Endodermal cell (in vitro differentiated cells): Measurements from ENCODE around the gene PRDM16. TPM values are rescaled to one million over a fixed set of nuclear protein-coding genes. Genes with fewer than 3 reads are reported as not detected.

ENCODE experiments used
- DNase-seq: peaks from one replicate; pipeline ENCODE4 v3.0.0-alpha.2; 2017
- H3K27ac ChIP-seq: 2 replicates; pipeline ENCODE4 v1.5.1; 2013; ENCODE audit warnings: mild to moderate bottlenecking, low read depth, low read length, moderate library complexity
- H3K27me3 ChIP-seq: 2 replicates; pipeline ENCODE4 v1.6.1; 2013; ENCODE audit warnings: mild to moderate bottlenecking, low read length, moderate library complexity; ENCODE audit not compliant: insufficient read depth, control insufficient read depth, poor library complexity, severe bottlenecking
- H3K36me3 ChIP-seq: 2 replicates; pipeline ENCODE4 v1.7.0; 2013; ENCODE audit warnings: mild to moderate bottlenecking, low read length, moderate library complexity; ENCODE audit not compliant: control insufficient read depth, insufficient read depth
- H3K4me1 ChIP-seq: one replicate; pipeline ENCODE4 v1.7.0; 2013; ENCODE audit warnings: low read length; ENCODE audit not compliant: control insufficient read depth, insufficient read depth
- H3K4me3 ChIP-seq: 2 replicates; pipeline ENCODE4 v1.5.1; 2013; ENCODE audit warnings: mild to moderate bottlenecking, low read length, moderate library complexity
- H3K9ac ChIP-seq: 2 replicates; pipeline ENCODE4 v1.6.1; 2013; ENCODE audit warnings: mild to moderate bottlenecking, low read length, moderate library complexity; ENCODE audit not compliant: poor library complexity, severe bottlenecking; ENCODE audit errors: extremely low read depth
- H3K9me3 ChIP-seq: 2 replicates; pipeline ENCODE4 v1.6.1; 2013; ENCODE audit warnings: mild to moderate bottlenecking, low read length, moderate library complexity; ENCODE audit not compliant: control insufficient read depth
- H3K27ac Mint-ChIP-seq: 2 replicates; pipeline ENCODE4 v1.8.0; 2020; ENCODE audit warnings: mixed read lengths
- H3K27me3 Mint-ChIP-seq: 2 replicates; pipeline ENCODE4 v1.8.0; 2021; ENCODE audit warnings: mild to moderate bottlenecking, mixed read lengths; ENCODE audit not compliant: insufficient read depth
- H3K36me3 Mint-ChIP-seq: 2 replicates; pipeline ENCODE4 v1.8.0; 2020; ENCODE audit warnings: low read depth, mixed read lengths
- H3K4me1 Mint-ChIP-seq: 2 replicates; pipeline ENCODE4 v1.8.0; 2020; ENCODE audit warnings: mixed read lengths
- H3K4me3 Mint-ChIP-seq: 2 replicates; pipeline ENCODE4 v1.8.0; 2020; ENCODE audit warnings: mild to moderate bottlenecking, moderate library complexity, mixed read lengths
- H3K9me3 Mint-ChIP-seq: 2 replicates; pipeline ENCODE4 v1.8.0; 2020; ENCODE audit warnings: mild to moderate bottlenecking, mixed read lengths
- CTCF ChIP-seq: fragments of 200-600 bp; sonication (generic); conservative IDR thresholded peaks from 2 replicates; pipeline ENCODE4 v1.5.0; 2021; ENCODE audit warnings: antibody characterized with exemption, mild to moderate bottlenecking
- WGBS, 2 experiments: methylation state at CpG; one replicate each; pipeline versions ENCODE4 v1.1.5 to v1.1.7; 2013; ENCODE audit warnings: missing lambda C conversion rate in 2 of 2, mixed read lengths in 1 of 2; ENCODE audit not compliant: insufficient coverage in 1 of 2, insufficient read length in 1 of 2; 5-methylcytosine and 5-hydroxymethylcytosine counted together
- total RNA-seq, 2 donors: library from RNA; stranded (reverse); fragmentation: NEBNext Ultra II Directional in 1 of 2; extraction: Animal tissue kit (Norgen Biotek cat#: 25700) in 1 of 2; gene quantifications; 2 replicates in 1 of 2; 3 replicates in 1 of 2; pipeline ENCODE4 v1.2.1, GENCODE V29; 2021

PRDM16 gene
- total RNA-seq, 2 donors from 2014 or later, result 2.1 to 4.0 TPM

DNA sequence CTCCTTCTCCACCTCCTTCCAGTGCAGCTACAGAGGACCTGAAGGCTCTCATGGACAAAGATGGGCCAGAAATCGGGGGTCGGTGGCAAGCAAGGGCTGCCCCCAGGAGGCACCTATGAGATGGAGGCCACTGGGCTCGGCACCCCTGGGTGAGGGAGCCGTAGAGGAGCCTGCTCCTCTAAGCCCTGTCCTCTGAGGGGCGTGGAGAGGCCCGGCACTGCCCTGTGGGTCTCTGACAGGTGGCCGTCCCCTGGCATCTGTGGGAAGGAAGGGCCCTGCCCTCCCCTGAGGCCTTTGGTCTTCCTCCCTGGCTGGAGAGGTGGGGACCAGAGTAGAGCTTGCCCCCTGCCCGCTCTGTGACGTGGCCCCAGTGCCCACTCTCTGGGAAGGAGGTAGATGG is 30.9 kb downstream of the PRDM16 start:
- no peak overlapping the region for H3K4me3 Mint-ChIP-seq
- H3K27ac ChIP-seq, result no peak overlapping the region
- H3K9me3 ChIP-seq, result no peaks in the 10 kb centered on the region
- no peaks in the 10 kb centered on the region for H3K27me3 Mint-ChIP-seq
- H3K4me1 ChIP-seq, result peaks cover 20% of the 10 kb centered on the region
- H3K4me3 ChIP-seq, result no peak overlapping the region
- peaks cover 15% of the 10 kb centered on the region for H3K4me1 Mint-ChIP-seq
- H3K36me3 ChIP-seq, result no peaks in the 10 kb centered on the region
- no peaks in the 10 kb centered on the region for H3K36me3 Mint-ChIP-seq
- no peak for TF ChIP-seq CTCF
- DNase-seq, result no peak
- no peak overlapping the region for H3K9ac ChIP-seq
- H3K9me3 Mint-ChIP-seq, result no peaks in the 10 kb centered on the region
- H3K27ac Mint-ChIP-seq, result no peak overlapping the region
- H3K27me3 ChIP-seq, result no peaks in the 10 kb centered on the region
- 93% methylated on average over 9 of the region's 9 CpGs for WGBS, 2 experiments

DNA sequence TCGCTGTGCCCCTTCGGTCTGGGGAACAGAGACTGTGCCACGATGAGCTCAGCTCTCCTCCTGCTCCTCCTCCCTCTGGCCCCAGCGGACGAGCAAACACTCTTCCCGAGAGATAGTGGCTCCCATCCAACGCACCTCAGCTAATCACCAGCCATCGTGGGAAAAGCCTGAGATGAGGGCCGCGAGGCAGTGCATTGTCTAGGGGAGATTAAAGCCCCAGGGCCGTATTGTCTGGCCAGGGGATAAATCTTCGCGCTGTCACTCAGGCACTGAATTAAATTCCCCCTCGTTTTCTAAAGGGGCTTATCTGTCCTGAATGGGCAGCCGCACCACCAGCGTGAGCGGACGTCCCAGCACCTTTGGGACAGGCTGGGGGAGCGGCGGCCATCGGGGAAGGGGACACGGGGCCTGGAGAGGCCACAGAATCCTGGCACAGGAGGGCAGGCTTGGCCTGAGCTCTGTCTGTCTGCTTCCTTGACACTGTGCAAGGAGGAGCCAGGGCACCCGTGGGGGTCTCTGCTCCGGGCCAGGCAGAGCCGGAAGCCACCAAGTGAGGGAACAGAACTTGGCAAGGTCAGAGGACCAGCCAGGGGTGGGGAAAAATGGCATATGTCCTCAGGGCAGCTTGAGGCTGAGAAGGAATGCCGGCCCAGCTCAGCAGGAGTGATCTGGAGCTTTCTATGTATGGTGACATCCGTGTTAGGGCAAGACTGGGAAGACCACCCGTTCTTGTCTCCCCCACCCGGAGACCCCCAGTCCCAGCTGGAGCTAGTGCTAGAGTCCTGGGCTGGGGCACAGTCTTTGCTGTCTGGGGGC is 32.3 kb downstream of the PRDM16 start:
- Mint-ChIP-seq H3K27me3 (no peaks in the 10 kb centered on the region), H3K27ac (peak overlapping the region; percentile 84), H3K36me3 (no peaks in the 10 kb centered on the region), H3K4me3 (no peak overlapping the region), H3K4me1 (peaks cover 21% of the 10 kb centered on the region), H3K9me3 (no peaks in the 10 kb centered on the region)
- peak; percentile 74 for DNase-seq
- Histone ChIP-seq H3K4me3 (no peak overlapping the region), H3K9ac (no peak overlapping the region), H3K36me3 (no peaks in the 10 kb centered on the region), H3K27me3 (no peaks in the 10 kb centered on the region), H3K9me3 (no peaks in the 10 kb centered on the region), H3K4me1 (peaks cover 25% of the 10 kb centered on the region), H3K27ac (peak overlapping the region; percentile 55)
- no peak for TF ChIP-seq CTCF
- WGBS, 2 experiments, result 71% methylated on average over 13 to 29 of the region's 29 CpGs

- DNase-seq, result no peak
- H3K4me3 Mint-ChIP-seq, result no peak overlapping the region
- H3K4me1 Mint-ChIP-seq, result peaks cover 21% of the 10 kb centered on the region
- no peak overlapping the region for H3K27ac Mint-ChIP-seq
- Histone ChIP-seq H3K27ac (no peak overlapping the region), H3K36me3 (no peaks in the 10 kb centered on the region), H3K4me1 (peaks cover 29% of the 10 kb centered on the region), H3K27me3 (no peaks in the 10 kb centered on the region), H3K9me3 (peaks cover under 1% of the 10 kb centered on the region), H3K4me3 (no peak overlapping the region), H3K9ac (no peak overlapping the region)
- peaks cover 4% of the 10 kb centered on the region for H3K9me3 Mint-ChIP-seq
- H3K36me3 Mint-ChIP-seq, result no peaks in the 10 kb centered on the region
- no peaks in the 10 kb centered on the region for H3K27me3 Mint-ChIP-seq
- 93 to 100% methylated on average over 1 to 3 of the region's 3 CpGs for WGBS, 2 experiments
- no peak for TF ChIP-seq CTCF
Measured at GRCh38 chr1:3102641-3103040, 33.6 kb downstream of the PRDM16 start.
